Measurements from ENCODE around the gene AUNIP.

AUNIP gene

DNA sequence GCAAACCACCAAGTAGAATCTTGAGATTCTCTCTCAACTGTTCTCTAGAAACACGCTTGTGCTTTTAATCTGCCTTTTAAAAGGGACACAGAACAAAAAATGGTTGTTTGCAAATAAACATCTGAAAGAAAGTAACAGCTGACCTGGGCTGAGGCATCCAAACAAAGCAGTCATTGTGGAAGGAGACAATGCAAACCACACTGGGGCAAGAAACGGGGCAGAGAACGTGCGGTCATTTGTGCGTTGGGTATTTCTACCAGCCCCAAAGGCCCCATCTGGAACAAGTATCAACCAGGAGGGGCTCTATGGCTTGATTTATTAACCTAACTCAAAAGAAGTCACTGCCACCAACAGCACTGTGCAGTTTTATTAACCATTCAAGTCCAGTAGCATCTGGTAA, 41.0 kb upstream of the AUNIP start:
- Histone ChIP-seq H3K9ac (ENCODE audit: low read length) (no peak overlapping the region), H3F3A (ENCODE audit: insufficient read depth) (peaks cover 56% of the 10 kb centered on the region), H3K27me3 (ENCODE audit: low read length) (no peaks in the 10 kb centered on the region), H3K4me3 (ENCODE audit: insufficient read depth, low read length, poor library complexity, severe bottlenecking) (no peak overlapping the region), H3K4me2 (ENCODE audit: low read depth, low read length, poor library complexity, severe bottlenecking) (no peak overlapping the region), H4K20me1 (ENCODE audit: low read depth, low read length) (peaks cover 14% of the 10 kb centered on the region; the same call in 1 of the 2 replicates), H3K9me2 (replicated peaks; ENCODE audit: insufficient read depth, low read length) (no peaks in the 10 kb centered on the region), H3K27ac (ENCODE audit: low read depth, low read length) (no peak overlapping the region), H2AFZ (ENCODE audit: low read depth, low read length, severe bottlenecking) (no peak overlapping the region), H3K36me3 (ENCODE audit: low read length) (peaks cover 55% of the 10 kb centered on the region), H3K9me3 (ENCODE audit: insufficient read depth, low read length) (no peaks in the 10 kb centered on the region), H3K79me2 (ENCODE audit: insufficient read depth, low read length) (peaks cover 34% of the 10 kb centered on the region)
- no peak for TF ChIP-seq CTCF (IDR thresholded peaks at IDR 0.05; ENCODE audit: insufficient read depth, low read length, poor library complexity, severe bottlenecking)
- no peak for TF ChIP-seq EZH2phosphoT487 (conservative IDR thresholded peaks at IDR 0.05; ENCODE audit: low read length)

DNA sequence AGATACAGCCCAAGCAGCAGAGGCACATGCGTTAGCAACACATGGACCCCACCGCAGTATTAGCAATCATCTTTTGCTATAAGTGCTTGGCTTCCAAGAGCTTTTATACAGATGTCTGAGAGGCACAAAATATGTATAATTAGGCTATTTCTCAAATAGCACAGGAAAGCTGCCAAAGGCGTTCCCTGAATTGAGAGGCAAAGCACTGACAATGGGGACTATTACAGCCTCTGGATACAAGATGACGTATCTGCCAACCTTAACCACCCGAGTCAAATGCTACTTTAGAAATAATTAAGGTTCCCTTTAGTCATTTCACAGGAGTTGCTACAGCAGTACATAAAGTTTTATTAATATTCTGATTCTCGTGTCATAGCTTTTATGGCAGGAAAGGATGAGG, 40.5 kb upstream of the AUNIP start:
- TF ChIP-seq EZH2phosphoT487 (conservative IDR thresholded peaks at IDR 0.05; ENCODE audit: low read length) (no peak), CTCF (IDR thresholded peaks at IDR 0.05; ENCODE audit: insufficient read depth, low read length, poor library complexity, severe bottlenecking) (no peak)
- Histone ChIP-seq H3K4me3 (ENCODE audit: insufficient read depth, low read length, poor library complexity, severe bottlenecking) (no peak overlapping the region), H3K9me2 (replicated peaks; ENCODE audit: insufficient read depth, low read length) (no peaks in the 10 kb centered on the region), H2AFZ (ENCODE audit: low read depth, low read length, severe bottlenecking) (no peak overlapping the region), H3K27me3 (ENCODE audit: low read length) (no peaks in the 10 kb centered on the region), H4K20me1 (ENCODE audit: low read depth, low read length) (peaks cover 14% of the 10 kb centered on the region; the same call in 1 of the 2 replicates), H3K9me3 (ENCODE audit: insufficient read depth, low read length) (no peaks in the 10 kb centered on the region), H3K4me2 (ENCODE audit: low read depth, low read length, poor library complexity, severe bottlenecking) (no peak overlapping the region), H3K36me3 (ENCODE audit: low read length) (peaks cover 55% of the 10 kb centered on the region), H3K79me2 (ENCODE audit: insufficient read depth, low read length) (peaks cover 29% of the 10 kb centered on the region), H3K27ac (ENCODE audit: low read depth, low read length) (no peak overlapping the region), H3K9ac (ENCODE audit: low read length) (no peak overlapping the region), H3F3A (ENCODE audit: insufficient read depth) (peaks cover 52% of the 10 kb centered on the region)

DNA sequence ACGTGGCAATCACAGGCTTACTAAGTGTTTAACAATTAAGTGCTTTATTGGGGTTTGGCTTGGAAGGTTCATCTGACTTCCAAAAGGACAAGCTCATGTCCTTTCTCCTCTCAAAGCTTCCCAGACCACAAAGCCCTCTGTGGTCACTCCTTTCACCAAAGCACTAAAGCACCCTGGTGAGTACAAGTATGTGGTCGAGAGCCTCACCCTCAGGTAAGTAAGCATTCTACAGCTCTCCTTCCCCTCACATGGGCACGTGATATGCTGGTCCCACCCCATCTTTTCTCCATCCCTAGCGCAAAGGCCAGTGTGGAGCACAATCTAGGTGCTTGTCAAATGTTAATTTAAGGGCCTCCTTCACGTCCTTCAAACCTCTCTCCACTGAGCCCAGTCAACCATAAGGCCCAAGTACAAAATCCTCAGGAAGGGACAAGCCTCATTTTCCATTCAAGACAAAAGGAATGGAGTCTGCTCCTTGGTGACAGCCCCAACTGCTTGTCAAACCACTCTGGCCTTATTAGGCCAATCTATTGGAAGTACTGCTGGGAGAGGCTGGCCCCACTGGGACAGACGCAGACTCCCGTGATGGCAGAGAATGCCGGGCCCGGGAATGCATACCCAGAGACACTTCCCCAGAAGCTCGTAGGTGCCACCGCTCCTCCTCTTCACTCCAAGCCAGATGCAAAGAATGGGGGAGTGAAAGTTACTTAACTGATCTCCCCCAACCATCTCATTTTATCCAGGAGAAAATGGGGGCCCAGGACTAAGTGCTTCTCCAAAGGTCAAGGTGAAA, 39.2 kb upstream of the AUNIP start:
- Histone ChIP-seq H3K36me3 (ENCODE audit: low read length) (peaks cover 41% of the 10 kb centered on the region), H3K27me3 (ENCODE audit: low read length) (no peaks in the 10 kb centered on the region), H3K9me3 (ENCODE audit: insufficient read depth, low read length) (no peaks in the 10 kb centered on the region), H3K9me2 (replicated peaks; ENCODE audit: insufficient read depth, low read length) (no peaks in the 10 kb centered on the region), H3K79me2 (ENCODE audit: insufficient read depth, low read length) (peaks cover 16% of the 10 kb centered on the region), H4K20me1 (ENCODE audit: low read depth, low read length) (peaks cover 5% of the 10 kb centered on the region; the same call in 1 of the 2 replicates), H3F3A (ENCODE audit: insufficient read depth) (peaks cover 42% of the 10 kb centered on the region), H3K4me2 (ENCODE audit: low read depth, low read length, poor library complexity, severe bottlenecking) (no peak overlapping the region), H2AFZ (ENCODE audit: low read depth, low read length, severe bottlenecking) (no peak overlapping the region), H3K9ac (ENCODE audit: low read length) (no peak overlapping the region), H3K27ac (ENCODE audit: low read depth, low read length) (no peak overlapping the region), H3K4me3 (ENCODE audit: insufficient read depth, low read length, poor library complexity, severe bottlenecking) (no peak overlapping the region)
- no peak for TF ChIP-seq CTCF (IDR thresholded peaks at IDR 0.05; ENCODE audit: insufficient read depth, low read length, poor library complexity, severe bottlenecking)
- no peak for TF ChIP-seq EZH2phosphoT487 (conservative IDR thresholded peaks at IDR 0.05; ENCODE audit: low read length)
